Ishikawa (cell line): ENCODE data around the gene EOLA2.
A peak's percentile ranks its signal among the peaks of the same experiment; 100 is the strongest.

Source experiments
- CEBPB ChIP-seq: IDR thresholded peaks from 2 replicates; pipeline ENCODE4 v1.6.1; 2012
- EP300 ChIP-seq: IDR thresholded peaks from 2 replicates; pipeline ENCODE4 v1.6.1; 2012; ENCODE audit warnings: borderline replicate concordance
- NFIC ChIP-seq: IDR thresholded peaks from 2 replicates; pipeline ENCODE4 v1.6.1; 2012
- RAD21 ChIP-seq: IDR thresholded peaks from 2 replicates; pipeline ENCODE4 v1.6.1; 2012; ENCODE audit warnings: low read depth
- TAF1 ChIP-seq: IDR thresholded peaks from 2 replicates; pipeline ENCODE4 v1.6.1; 2012; ENCODE audit warnings: low read depth, mild to moderate bottlenecking
- TCF12 ChIP-seq: IDR thresholded peaks from 2 replicates; pipeline ENCODE4 v1.6.1; 2012; ENCODE audit warnings: low read depth
- TF ChIP-seq, protein P1 (sequence below): IDR thresholded peaks from 2 replicates; pipeline ENCODE4 v1.6.1; 2012; ENCODE audit warnings: low read depth, mild to moderate bottlenecking
- TF ChIP-seq, protein P2 (sequence below): IDR thresholded peaks from 2 replicates; pipeline ENCODE4 v1.6.1; 2012

DNA sequence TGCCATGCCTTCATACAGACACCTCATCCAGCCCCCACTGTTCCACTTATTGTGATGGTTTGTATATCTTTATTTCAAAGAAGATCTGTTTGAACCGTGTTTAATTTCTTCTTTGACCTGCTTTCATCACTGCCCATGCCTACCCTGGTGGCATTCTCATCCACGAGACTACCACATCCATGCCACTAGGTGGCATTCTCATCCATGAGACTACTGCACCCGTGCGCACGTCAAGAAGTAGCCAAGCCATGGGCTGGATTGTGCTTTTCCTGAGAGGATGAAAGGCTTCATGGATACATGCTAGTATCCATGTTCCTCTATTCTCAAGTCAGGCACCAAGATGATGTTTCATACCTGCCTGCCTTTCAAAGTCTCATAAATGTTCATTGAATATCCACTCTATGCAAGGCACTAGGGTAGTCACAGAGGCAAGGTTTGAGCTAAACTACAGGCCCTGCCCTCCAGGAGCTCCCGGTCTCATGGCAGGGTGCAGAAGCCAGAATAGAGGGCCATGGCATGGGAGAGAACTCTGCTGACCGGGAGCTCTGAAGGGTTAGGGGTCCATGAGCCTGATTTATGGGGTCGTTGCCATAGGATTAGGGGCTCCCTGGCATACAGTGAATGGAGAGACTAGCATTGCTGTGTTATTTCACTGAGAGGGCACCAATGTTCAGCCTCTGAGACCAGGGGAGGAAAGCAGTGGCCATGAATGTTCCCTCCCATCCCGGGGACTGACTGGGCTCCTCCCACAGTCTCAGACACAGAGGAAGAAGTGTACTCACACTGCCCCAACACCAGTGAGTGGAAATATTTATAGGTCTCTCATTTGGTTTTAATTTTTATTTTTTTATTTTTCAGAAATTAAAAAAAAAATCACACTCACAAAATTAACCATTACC, 24.8 kb upstream of the EOLA2 start:
- TF ChIP-seq EP300 (no peak), TAF1 (no peak), NFIC (no peak), RAD21 (peak; percentile 73), CEBPB (no peak), TCF12 (no peak)
- TF ChIP-seq, protein P1, sequence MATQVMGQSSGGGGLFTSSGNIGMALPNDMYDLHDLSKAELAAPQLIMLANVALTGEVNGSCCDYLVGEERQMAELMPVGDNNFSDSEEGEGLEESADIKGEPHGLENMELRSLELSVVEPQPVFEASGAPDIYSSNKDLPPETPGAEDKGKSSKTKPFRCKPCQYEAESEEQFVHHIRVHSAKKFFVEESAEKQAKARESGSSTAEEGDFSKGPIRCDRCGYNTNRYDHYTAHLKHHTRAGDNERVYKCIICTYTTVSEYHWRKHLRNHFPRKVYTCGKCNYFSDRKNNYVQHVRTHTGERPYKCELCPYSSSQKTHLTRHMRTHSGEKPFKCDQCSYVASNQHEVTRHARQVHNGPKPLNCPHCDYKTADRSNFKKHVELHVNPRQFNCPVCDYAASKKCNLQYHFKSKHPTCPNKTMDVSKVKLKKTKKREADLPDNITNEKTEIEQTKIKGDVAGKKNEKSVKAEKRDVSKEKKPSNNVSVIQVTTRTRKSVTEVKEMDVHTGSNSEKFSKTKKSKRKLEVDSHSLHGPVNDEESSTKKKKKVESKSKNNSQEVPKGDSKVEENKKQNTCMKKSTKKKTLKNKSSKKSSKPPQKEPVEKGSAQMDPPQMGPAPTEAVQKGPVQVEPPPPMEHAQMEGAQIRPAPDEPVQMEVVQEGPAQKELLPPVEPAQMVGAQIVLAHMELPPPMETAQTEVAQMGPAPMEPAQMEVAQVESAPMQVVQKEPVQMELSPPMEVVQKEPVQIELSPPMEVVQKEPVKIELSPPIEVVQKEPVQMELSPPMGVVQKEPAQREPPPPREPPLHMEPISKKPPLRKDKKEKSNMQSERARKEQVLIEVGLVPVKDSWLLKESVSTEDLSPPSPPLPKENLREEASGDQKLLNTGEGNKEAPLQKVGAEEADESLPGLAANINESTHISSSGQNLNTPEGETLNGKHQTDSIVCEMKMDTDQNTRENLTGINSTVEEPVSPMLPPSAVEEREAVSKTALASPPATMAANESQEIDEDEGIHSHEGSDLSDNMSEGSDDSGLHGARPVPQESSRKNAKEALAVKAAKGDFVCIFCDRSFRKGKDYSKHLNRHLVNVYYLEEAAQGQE, result no peak
- TF ChIP-seq, protein P2, sequence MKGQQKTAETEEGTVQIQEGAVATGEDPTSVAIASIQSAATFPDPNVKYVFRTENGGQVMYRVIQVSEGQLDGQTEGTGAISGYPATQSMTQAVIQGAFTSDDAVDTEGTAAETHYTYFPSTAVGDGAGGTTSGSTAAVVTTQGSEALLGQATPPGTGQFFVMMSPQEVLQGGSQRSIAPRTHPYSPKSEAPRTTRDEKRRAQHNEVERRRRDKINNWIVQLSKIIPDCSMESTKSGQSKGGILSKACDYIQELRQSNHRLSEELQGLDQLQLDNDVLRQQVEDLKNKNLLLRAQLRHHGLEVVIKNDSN, result no peak
